GM21723 (cell line): Measurements from ENCODE around the gene APBA3.
"Not testable (repeated sequence)": the region's sequence is repeated elsewhere in the genome, so short reads cannot be mapped to it uniquely, and the experiment has no call there.

Source experiments
- ATAC-seq: cut with Tn5 transposase; IDR thresholded peaks from one replicate; pipeline ENCODE4 v1.9.1; 2021; ENCODE audit warnings: mild to moderate bottlenecking, moderate library complexity; ENCODE audit not compliant: unreplicated experiment

The APBA3 gene

GRCh38 chr19:3771906-3772455, 10.5 kb upstream of the APBA3 start, which contains the start of gene RAX2:
Gene RAX2 (minus strand): TSS chr19:3772228. CDS start chr19:3771742, 486 bp downstream.
- no peak for ATAC-seq

- ATAC-seq = no peak
Observed at GRCh38 chr19:3771000-3771905, 9.8 kb upstream of the APBA3 start.

- ATAC-seq = no peak
Observed at GRCh38 chr19:3770136-3770999, 8.9 kb upstream of the APBA3 start.

GRCh38 chr19:3769494-3769893, 8.0 kb upstream of the APBA3 start:
- no peak for ATAC-seq

- ATAC-seq = no peak
Observed at GRCh38 chr19:3768748-3769099, 7.2 kb upstream of the APBA3 start.

- no peak for ATAC-seq
Observed at GRCh38 chr19:3768015-3768747, 6.7 kb upstream of the APBA3 start.

- no peak for ATAC-seq
Observed at GRCh38 chr19:3767050-3767449, 5.6 kb upstream of the APBA3 start.

GRCh38 chr19:3766520-3766919, 5.0 kb upstream of the APBA3 start:
- no peak for ATAC-seq

GRCh38 chr19:3765757-3766156, 4.3 kb upstream of the APBA3 start:
- not testable (repeated sequence) for ATAC-seq

- no peak for ATAC-seq
Observed at GRCh38 chr19:3765121-3765520, 3.6 kb upstream of the APBA3 start.

- ATAC-seq = peak; percentile 64
Observed at GRCh38 chr19:3762501-3763459, 1.3 kb upstream of the APBA3 start, which contains the start of gene MRPL54. Gene MRPL54 (plus strand): TSS chr19:3762682. CDS start chr19:3762701, 19 bp downstream.

GRCh38 chr19:3762130-3762473, 610 bp upstream of the APBA3 start:
- ATAC-seq = no peak

GRCh38 chr19:3760871-3761361, 576 bp downstream of the APBA3 start:
- no peak for ATAC-seq

- ATAC-seq = no peak
Observed at GRCh38 chr19:3759482-3760254, 1.8 kb downstream of the APBA3 start.

GRCh38 chr19:3758297-3758696, 3.2 kb downstream of the APBA3 start:
- not testable (repeated sequence) for ATAC-seq

- not testable (repeated sequence) for ATAC-seq
Observed at GRCh38 chr19:3757705-3758104, 3.8 kb downstream of the APBA3 start.

- no peak for ATAC-seq
Observed at GRCh38 chr19:3753631-3754410, 7.7 kb downstream of the APBA3 start.

- no peak for ATAC-seq
Observed at GRCh38 chr19:3752492-3752891, 9.0 kb downstream of the APBA3 start.
